Astrocyte of the cerebellum (primary cell): ENCODE data around the gene PSTPIP2.

Source experiments
- DNase-seq: peaks from one replicate; pipeline ENCODE4 v3.0.0-alpha.2; 2011; ENCODE audit warnings: low read depth
- H3K4me3 ChIP-seq: 2 replicates; pipeline ENCODE4 v1.5.1; 2011; ENCODE audit warnings: mild to moderate bottlenecking, low read depth, low read length, moderate library complexity
- in situ Hi-C: cut with HindIII; loops from 2 replicates; pipeline ENCODE4 v1.10.0; 2017; ENCODE audit warnings: low sequenced_read_pairs
- TF ChIP-seq, protein P1 (sequence below): IDR thresholded peaks from 2 replicates; pipeline ENCODE4 v1.5.1; 2012; ENCODE audit warnings: low read length, low read depth, moderate library complexity, mild to moderate bottlenecking; ENCODE audit errors: missing control alignments

PSTPIP2 gene

DNA sequence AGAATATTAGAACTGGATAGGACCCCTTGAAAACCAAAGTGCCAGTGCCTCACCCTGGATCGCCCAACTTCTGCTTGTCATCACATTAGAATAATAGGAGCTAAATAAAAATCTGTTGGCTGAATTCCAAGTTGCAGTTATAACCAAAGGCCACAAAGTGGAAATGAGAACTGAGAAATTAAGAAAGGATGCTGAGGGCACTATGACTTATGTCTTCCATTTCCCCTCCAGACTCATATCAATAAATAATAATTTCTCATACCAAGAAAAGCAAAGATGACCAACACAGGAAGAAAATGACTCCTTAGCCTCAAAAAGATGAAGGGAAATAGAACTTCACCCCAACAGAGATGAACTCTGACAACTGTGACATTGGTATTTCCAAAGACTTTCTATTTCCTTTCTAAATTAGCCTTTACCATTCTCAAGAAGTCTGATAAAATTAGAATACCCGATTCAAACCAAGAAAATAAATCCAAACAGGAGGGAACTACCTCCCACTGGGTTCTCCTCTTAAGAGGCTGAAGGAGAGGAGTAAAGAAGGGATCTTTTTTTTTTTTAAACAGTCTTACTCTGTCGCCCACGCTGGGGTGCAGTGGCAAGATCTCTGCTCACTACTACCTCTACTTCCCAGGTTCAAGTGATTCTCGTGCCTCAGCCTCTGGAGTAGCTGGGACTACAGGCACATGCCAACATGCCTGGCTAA lies 58.4 kb downstream of the PSTPIP2 start:
- TF ChIP-seq, protein P1, sequence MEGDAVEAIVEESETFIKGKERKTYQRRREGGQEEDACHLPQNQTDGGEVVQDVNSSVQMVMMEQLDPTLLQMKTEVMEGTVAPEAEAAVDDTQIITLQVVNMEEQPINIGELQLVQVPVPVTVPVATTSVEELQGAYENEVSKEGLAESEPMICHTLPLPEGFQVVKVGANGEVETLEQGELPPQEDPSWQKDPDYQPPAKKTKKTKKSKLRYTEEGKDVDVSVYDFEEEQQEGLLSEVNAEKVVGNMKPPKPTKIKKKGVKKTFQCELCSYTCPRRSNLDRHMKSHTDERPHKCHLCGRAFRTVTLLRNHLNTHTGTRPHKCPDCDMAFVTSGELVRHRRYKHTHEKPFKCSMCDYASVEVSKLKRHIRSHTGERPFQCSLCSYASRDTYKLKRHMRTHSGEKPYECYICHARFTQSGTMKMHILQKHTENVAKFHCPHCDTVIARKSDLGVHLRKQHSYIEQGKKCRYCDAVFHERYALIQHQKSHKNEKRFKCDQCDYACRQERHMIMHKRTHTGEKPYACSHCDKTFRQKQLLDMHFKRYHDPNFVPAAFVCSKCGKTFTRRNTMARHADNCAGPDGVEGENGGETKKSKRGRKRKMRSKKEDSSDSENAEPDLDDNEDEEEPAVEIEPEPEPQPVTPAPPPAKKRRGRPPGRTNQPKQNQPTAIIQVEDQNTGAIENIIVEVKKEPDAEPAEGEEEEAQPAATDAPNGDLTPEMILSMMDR, result no peak
- in situ Hi-C loops, result no loop called here
- no peak overlapping the region for H3K4me3 ChIP-seq
- no peak for DNase-seq

DNA sequence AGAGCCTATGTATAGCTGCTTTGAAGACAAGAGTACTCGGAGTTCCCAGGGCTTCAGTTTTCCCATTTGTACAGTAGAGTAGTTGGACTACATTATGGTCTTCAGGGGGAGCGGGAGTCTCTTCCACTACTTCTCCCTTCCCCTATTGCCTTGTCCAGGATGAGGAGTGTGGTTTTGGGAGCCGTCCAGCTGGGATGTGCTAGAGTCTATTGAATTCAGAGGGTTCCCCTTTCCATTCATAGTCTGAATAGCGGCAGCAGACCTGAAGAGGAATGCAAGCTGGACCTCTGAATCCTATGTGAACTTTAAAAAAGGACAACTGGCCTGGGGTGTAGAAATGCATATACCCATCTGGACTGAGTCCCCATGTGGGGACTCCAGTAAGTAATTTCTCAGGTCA lies 61.4 kb downstream of the PSTPIP2 start:
- no peak overlapping the region for H3K4me3 ChIP-seq

DNA sequence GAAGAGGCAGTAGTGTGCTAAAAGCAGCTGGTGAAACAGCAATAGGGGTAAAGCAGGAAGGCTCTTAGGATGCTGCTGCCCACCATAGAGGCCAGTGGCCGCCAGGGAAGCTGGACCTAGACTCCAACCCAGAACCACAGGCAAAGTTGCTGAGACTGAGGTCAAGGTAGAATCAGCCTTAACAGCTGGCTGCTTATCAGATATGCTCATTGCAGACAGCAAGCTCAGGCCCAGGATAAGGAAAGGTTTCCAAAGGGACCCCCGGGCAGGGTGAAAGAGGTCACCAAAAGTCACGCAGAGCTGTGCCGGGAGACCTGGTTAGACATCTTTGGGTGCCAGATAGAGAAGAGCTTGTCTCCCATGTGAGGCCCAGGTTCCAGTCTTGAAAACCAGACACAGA lies 62.0 kb downstream of the PSTPIP2 start:
- in situ Hi-C loops, result no loop called here
- no peak overlapping the region for H3K4me3 ChIP-seq
- TF ChIP-seq, protein P1, result no peak
- no peak for DNase-seq

More for the DNA sequence above, 61.4 kb downstream of the PSTPIP2 start:
- TF ChIP-seq, protein P1, result no peak
- in situ Hi-C loops, result no loop called here
- no peak for DNase-seq

DNA sequence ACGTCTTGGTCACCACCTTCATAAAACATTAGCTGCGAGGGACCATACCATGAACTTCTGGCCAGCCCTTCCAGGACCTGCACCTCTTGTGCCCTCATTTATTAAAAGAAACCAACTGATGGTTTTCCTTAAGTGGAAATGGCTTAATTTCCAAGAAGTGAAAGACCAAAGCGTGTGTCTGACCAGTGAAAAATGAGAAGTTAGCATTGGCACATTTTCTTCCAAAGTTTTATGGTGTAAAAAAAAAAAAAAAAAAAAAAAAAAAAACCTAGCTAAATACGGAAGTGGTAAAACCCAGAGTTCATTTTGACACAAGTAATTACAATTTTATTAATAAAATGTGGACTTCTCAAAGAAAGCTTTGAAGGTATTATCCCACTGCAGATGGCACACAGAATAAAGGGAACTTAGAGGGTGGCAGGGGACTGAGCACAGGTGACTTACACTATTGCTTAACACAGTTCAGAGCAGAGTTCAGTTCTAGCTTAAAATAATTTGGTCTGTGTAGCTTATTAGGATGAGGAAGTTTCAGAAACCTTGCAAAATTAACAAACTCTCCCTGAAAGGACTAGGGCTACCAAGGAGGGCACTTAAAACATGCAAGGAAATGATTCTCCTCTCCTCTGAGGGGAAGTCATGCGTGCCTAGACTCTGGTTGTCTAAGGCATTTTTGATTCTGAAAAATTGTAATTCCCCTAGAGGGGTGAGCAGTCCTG lies 62.8 kb downstream of the PSTPIP2 start:
- TF ChIP-seq, protein P1, result no peak
- no peak overlapping the region for H3K4me3 ChIP-seq
- in situ Hi-C loops, result no loop called here
- no peak for DNase-seq

DNA sequence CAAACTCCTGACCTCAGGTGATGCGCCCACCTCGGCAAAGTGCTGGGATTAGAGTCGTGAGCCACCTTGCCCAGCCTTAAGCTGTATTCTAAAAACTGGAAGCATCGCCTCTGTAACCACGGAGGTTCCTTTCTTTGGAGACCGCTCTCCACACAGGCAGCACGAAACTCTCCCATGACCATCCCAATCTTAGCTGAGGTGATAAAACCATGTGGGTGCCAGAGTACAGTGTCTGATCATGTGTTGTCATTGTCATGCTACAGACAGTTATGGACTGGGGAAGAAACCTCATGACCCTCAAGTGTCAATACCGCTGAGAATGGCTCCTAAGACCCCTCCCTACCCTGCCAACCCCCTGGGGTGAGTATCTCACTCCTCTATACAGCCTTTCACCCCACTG lies 63.5 kb downstream of the PSTPIP2 start:
- in situ Hi-C loops, result no loop called here
- no peak overlapping the region for H3K4me3 ChIP-seq
- TF ChIP-seq, protein P1, result no peak
- no peak for DNase-seq

DNA sequence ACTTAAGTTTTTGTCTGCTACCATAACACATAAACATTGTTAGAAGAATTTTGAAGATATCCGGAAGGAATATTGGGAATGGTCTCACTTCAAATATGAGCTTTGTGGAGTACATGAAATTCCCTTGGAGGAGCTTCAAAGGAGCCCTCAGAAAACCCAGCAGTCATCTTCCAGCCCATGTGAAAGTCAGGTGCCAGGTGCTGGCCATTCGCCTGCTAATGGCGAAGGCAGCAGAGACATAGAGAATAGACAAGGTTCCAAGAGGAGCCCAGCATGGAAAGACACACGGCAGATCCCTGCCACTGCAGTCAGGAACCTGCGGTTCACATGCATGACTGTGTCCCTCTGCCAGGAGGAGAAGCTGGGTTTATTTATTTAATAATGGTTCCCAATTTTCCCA lies 64.9 kb downstream of the PSTPIP2 start:
- DNase-seq, result no peak
- in situ Hi-C loops, result no loop called here
- TF ChIP-seq, protein P1, result no peak

More for the DNA sequence above, 64.9 kb downstream of the PSTPIP2 start:
- no peak overlapping the region for H3K4me3 ChIP-seq
